Caki2 (cell line): ENCODE data around the gene FAM227B. TPM values are rescaled to one million over a fixed set of nuclear protein-coding genes. Genes with fewer than 3 reads are reported as not detected.

ENCODE experiments used
- DNase-seq: peaks from one replicate; pipeline ENCODE4 v3.0.0-alpha.2; 2015; ENCODE audit warnings: low read depth
- in situ Hi-C: cut with HindIII; loops from 2 replicates; pipeline ENCODE4 v1.10.0; 2016; ENCODE audit warnings: low sequenced_read_pairs, low pct_unique_long_range_greater_than_20kb, mixed read lengths
- total RNA-seq: library from RNA; depleted of rRNA; stranded (reverse); fragments of >200 nt; shearing (Covaris generic); gene quantifications from 2 replicates; pipeline ENCODE4 v1.2.3, GENCODE V29; 2014; ENCODE audit warnings: low replicate concordance; rRNA removed

Gene FAM227B
- total RNA-seq, 1 experiment from 2014 or later, result 5.8 TPM

- in situ Hi-C loops, result no loop called here
- no peak for DNase-seq
These were observed 330.4 kb downstream of the FAM227B start for GRCh38 chr15:49290191-49290590.

DNA sequence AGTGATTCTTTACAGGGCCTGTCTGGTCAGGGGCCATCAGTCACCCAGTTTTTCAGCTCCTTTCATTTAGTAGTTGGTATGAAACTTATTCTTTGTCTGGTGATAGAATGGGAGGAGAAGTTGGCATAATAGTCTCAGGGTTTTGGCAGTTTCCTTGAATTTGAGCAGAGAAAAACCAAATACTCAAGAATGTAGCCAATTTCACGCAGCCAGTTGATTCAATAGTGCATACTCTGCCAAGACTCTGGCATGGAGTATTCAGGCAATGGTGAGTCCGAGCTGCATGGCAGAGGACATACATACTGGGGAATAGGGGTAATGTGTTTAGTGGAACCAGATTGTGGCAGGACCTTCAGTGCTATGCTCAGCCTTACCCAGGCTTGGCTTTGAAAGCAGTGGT is 332.2 kb downstream of the FAM227B start:
- in situ Hi-C loops, result no loop called here
- DNase-seq, result no peak

DNA sequence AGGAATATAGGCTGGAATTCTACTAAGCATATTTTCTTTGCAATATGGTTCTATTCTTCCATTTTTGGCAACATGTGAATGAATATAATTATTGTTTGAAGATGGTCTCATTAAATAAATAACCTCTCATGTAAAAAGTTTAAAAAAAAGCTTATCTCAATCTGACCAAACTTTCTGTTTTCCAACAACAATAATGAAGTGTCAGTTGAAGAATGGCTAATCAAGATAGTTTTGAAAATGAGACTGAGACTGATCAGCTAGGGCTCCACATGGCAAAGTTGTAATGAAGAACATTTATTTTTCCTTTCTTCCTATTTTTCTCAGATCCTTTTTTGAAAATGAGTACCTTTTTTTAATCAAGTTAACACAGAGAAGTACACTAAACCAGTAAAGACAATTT is 333.1 kb downstream of the FAM227B start:
- DNase-seq, result no peak
- in situ Hi-C loops, result no loop called here

- in situ Hi-C loops, result no loop called here
- DNase-seq, result no peak
These were observed 333.8 kb downstream of the FAM227B start for GRCh38 chr15:49286649-49287404.

DNA sequence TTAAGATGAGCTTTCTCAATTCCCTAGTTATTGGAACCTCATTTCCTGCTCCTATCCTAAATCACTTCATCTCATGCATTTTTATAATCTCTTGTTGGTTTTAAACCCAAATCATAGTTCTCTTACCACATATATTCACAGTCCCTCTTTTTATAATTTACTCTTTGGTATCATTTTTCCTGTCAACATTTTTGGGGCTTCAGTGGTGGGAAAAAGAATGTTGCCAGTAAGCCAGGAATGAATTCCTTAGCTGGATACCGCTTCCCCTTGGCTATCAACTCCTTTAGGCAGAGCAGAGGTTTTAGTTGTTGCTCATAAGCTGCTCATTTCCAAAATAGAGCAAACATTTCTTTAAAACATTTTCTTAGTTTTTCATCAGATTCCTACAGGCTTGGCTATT is 338.3 kb downstream of the FAM227B start:
- in situ Hi-C loops, result no loop called here

DNA sequence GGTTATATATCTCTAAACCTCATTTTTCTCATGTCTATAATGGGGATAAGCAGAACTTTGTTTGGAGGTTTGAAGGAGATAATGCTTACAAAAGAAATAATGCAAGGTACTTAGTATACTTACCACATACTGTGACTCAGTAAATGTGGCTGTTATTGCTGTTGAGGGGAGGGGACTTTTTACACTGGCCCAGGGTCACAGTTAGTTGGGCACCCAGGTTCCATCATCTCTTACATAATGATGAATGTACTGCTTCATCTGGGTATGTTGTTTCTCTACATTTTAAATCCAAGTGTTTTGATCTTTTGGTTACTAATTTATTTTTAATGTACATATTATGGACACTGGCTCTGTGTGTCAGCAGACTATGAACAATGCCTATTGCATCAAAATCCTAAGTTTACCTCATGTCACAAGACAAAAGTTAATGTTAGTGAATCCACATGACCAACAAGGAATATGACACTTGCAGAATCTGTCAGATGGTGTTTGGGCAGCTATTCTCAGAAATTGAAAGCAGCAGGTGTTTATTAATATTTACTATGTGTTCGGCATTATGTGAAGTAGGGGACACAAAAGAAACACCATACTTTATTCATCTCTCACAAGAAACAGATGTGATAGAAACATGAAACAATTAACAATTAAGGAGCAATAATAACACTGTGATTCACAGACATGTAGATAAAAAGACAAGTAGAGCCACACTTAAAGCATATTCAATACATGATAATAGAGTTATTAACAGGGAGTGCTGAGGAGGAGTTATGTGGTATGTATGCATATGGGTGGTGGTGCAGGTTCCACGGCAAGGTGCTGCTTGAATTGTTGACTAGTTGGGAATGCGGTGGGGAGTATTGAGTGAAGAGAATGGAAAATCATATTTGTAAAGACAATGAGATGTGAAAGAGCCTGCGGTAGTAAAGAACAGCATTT is 340.8 kb downstream of the FAM227B start:
- in situ Hi-C loops, result no loop called here
- DNase-seq, result peak; percentile 22

More for the DNA sequence above, 338.3 kb downstream of the FAM227B start:
- DNase-seq, result no peak

DNA sequence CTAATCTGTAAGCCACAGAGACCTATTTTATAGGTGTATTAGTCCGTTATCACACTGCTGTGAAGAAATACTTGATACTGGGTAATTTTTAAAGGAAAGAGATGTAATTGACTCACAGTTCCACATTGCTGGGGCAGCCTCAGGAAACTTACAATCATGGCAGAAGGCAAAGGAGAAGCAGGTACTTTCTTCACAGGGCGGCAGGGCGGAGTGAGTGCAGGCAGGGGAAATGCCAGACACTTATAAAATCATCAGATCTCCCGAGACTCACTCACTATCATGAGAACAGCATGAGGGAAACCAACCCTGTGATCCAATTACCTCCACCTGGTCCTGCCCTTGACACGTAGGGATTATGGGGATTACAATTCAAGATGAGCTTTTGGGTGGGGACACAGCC is 341.9 kb downstream of the FAM227B start:
- no peak for DNase-seq
- in situ Hi-C loops, result no loop called here

Other genes starting within 250 kb of the FAM227B start
- not detected in 2 replicates for gene FGF7, start 197.6 kb downstream of the FAM227B start, total RNA-seq
- gene DTWD1, start 230 bp upstream of the FAM227B start, total RNA-seq, result 9.9 and 19.2 TPM in 2 replicates